ENCODE data around the gene DDI1.

DNA sequence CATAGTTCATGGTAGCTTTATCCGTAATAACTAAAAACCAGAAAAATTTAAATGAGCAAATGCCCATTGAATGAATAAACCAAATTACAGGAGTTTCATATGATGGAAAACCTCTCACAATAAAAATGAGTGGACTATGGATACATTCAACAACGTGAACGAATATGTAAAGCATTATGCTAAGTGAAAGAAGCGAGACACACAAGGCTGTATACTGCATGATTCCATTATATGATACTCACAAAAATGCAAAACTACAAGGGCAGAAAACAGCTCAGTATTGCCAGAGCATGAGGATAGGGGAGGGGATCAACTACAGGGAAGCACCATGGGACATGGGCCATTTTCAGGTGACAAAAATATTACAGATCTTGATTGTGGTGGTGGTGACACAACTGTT is 22.2 kb downstream of the DDI1 start:
- TF ChIP-seq POLR2A (IDR thresholded peaks at IDR 0.05): no peak
- no peak for TF ChIP-seq EP300 (IDR thresholded peaks at IDR 0.05)
- no peak for TF ChIP-seq POLR2AphosphoS5 (IDR thresholded peaks at IDR 0.05)
- TF ChIP-seq, protein P1, sequence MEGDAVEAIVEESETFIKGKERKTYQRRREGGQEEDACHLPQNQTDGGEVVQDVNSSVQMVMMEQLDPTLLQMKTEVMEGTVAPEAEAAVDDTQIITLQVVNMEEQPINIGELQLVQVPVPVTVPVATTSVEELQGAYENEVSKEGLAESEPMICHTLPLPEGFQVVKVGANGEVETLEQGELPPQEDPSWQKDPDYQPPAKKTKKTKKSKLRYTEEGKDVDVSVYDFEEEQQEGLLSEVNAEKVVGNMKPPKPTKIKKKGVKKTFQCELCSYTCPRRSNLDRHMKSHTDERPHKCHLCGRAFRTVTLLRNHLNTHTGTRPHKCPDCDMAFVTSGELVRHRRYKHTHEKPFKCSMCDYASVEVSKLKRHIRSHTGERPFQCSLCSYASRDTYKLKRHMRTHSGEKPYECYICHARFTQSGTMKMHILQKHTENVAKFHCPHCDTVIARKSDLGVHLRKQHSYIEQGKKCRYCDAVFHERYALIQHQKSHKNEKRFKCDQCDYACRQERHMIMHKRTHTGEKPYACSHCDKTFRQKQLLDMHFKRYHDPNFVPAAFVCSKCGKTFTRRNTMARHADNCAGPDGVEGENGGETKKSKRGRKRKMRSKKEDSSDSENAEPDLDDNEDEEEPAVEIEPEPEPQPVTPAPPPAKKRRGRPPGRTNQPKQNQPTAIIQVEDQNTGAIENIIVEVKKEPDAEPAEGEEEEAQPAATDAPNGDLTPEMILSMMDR (IDR thresholded peaks at IDR 0.05): no peak

All from stomach (tissue), 4 donors.